Femur (tissue), 1 donor: ENCODE results near the gene GALNT9.

Experiments used
- DNase-seq: peaks from one replicate; pipeline ENCODE4 v3.0.0-alpha.2; 2017

Gene GALNT9

GRCh38 chr12:132324841-132325732, 4.3 kb downstream of the GALNT9 start:
- DNase-seq, result no peak

- no peak for DNase-seq
These were observed 5.2 kb downstream of the GALNT9 start for GRCh38 chr12:132324173-132324572.

- DNase-seq, result no peak
These were observed 6.0 kb downstream of the GALNT9 start for GRCh38 chr12:132323171-132324010.

DNA sequence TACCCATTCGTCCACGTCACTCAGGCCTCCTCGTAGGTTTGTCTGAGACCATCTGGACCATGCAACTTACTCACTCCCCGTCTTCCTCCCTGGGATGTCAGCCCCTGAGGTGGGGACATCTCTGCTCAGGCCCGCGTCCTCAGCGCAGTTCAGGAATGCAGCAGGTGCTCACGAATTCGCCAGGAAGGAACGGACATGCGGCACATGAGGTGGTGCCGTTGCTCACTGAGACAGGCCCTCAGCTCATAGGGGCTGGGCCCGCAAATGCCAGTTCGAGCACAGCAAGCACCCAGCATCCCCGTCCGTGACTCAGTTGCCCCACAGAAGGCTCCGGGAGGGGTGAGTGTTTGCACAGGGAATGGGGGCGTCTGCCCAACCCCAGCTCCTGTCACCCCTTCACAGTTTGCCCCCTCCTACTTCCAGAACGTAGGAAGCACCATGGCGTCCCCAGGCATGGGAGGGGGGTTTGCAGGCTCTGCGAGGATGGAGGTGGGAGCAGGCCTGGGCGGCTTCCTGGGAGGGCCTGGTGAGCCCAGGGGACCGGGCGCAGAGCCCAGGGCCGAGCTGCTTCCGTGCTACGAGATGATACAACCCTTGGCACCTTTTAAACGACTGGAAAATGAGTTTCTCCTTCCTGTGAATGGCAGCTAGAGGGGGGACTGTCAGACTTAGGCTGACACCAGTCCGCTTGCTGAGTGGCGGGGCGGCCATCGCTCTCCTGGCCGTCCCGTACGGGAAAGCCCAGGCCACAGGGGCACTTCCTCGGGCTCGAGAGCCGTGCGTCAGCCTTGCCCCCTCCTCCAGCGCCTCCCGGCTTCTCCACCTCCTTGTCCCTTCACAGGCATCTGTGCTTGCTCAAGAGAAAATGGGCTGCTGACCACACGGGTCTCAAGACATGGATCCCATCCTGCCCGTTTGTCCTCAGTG, 6.9 kb downstream of the GALNT9 start:
- no peak for DNase-seq

- DNase-seq, result no peak
These were observed 7.9 kb downstream of the GALNT9 start for GRCh38 chr12:132321321-132322118.

- DNase-seq, result no peak
These were observed 8.6 kb downstream of the GALNT9 start for GRCh38 chr12:132320767-132321211.

GRCh38 chr12:132319991-132320570, 9.3 kb downstream of the GALNT9 start:
- no peak for DNase-seq

- DNase-seq, result no peak
These were observed 9.9 kb downstream of the GALNT9 start for GRCh38 chr12:132319359-132319950.

- no peak for DNase-seq
These were observed 10.8 kb downstream of the GALNT9 start for GRCh38 chr12:132318618-132319033.

GRCh38 chr12:132318135-132318534, 11.3 kb downstream of the GALNT9 start:
- DNase-seq, result no peak

- no peak for DNase-seq
These were observed 12.0 kb downstream of the GALNT9 start for GRCh38 chr12:132317233-132317938.

DNA sequence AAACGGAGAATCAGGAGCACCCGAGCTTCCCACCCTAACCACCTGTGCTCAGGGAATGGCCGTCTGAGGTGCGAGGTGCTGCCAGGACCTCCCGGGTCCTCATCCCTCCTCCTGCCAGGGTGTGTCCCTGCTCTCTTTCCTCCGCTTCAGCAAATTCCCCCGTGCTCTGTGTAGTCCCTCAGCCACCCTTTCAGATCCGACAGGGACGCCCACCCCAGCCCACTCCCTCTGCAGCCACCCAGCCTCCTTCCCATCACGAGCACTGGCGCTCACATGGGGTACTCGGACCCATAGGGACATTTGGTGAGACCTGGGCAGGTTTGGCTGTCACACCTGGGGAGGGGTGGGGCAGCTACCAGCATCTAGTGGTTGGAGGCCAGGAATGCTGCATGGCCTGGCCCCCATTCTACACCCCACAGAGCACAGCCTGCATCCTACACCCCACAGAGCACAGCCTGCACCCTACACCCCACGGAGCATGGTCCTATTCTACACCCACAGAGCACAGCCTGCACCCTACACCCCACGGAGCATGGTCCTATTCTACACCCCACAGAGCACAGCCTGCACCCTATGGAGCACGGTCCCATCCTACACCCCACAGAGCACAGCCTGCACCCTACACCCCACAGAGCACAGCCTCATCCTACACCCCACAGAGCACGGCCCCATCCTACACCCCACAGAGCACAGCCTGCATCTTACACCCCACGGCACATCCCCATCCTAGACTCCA, 12.7 kb downstream of the GALNT9 start:
- no peak for DNase-seq

- DNase-seq, result no peak
These were observed 13.4 kb downstream of the GALNT9 start for GRCh38 chr12:132315951-132316350.

DNA sequence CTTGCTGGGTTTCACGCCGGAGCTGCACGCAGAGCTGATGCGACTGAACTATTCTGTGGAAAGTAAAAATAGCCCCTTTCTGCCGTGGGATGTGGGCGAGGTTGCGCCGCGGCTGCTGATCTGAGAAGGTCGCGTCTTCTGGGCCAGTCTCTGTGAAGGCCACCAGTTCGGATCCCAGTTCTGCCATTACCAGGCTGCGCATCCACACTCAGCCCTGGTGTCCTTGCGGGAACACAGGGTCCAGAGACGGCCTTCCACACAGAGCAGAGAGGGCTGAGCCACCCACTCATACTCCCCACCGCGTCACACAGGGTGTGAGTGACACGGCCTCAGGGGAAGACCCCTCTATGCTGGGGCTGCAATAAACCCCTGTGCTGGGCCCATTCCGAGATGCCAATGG, 13.9 kb downstream of the GALNT9 start:
- DNase-seq, result no peak

DNA sequence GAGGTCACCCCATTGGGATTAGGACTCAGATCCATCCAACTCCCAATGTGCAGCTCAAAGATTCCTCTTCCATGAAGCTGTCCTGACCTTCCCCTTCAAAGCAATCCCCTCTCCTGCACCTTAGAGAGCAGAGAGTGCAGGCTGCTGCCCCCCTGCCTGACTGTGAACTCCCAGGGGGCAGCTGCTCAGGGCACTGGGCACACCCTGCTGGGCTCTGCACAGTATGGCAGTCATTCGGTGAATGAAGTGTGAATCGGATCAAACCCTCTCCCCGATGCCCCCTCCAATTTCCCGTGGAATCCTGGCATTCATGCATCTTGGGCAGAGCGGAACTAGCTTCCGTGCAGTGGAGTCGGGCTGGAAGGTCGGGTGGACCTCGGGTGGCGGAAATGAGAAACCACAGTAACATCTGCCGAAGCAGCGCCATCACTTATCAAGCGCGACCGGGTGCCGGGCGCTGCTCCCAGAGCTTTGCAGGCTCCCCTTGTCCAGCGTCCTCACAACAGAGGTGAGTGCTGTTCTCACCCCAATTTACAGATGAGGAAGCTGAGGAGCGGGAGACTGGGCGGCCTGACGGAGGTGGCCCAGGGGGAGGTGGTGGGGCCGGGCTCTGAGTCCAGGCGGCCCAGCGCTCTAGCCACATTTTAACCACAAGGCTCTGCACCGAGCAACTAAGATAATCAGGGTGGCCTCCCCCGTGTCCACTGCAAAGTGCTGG, 14.7 kb downstream of the GALNT9 start:
- DNase-seq, result no peak

- no peak for DNase-seq
These were observed 15.4 kb downstream of the GALNT9 start for GRCh38 chr12:132314035-132314434.

DNA sequence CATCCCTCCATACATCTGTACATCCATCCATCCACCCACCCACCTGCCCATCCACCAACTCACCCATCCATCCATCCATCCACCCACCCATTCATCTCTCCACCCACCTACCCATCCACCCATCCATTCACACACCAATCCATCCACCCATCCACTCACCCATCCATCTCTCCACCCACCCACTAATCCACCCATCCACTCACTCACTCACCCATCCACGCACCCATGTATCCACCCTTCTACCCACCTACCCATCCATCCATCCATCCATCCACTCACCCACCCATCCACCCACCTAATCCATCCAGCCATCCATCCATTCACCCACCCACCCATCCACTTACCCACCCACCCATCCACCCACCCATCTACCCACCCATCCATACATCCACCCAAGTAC, 16.2 kb downstream of the GALNT9 start:
- DNase-seq, result no peak

DNA sequence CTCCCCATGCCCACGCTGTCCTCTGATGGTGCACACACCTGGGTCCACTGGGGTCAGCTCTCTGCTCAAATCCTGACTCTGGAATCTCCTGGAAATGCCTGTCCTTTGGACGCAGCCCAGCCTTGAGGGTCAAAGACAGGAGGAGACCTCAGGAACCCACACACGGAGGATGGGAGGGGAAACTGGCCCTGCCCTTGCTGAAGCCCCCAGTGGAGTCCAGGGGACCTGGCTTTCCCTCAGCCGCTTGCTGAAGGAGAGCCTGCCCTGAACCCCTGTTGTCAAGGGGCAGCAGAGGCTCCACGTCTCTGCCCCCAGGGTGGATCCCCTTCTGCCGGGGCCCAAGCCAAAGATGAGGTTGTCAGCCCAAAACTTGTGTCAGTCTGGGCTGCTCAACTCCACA, 16.9 kb downstream of the GALNT9 start:
- no peak for DNase-seq
